Uterus (tissue), 4 donors: ENCODE measurements around the gene AUP1. TPM values are rescaled to one million over a fixed set of nuclear protein-coding genes. Genes with fewer than 3 reads are reported as not detected.

ENCODE experiments used
- DNase-seq, 2 donors: peaks; one replicate each; pipeline ENCODE4 v3.0.0-alpha.2; 2019 to 2020
- H3K27ac ChIP-seq, 2 donors: fragments of 200-600 bp; sonication (generic); 1 replicate in 1 of 2; 2 replicates in 1 of 2; pipeline ENCODE4 v1.5.1; 2016 to 2018
- H3K27me3 ChIP-seq, 2 donors: fragments of 200-600 bp; sonication (generic); one replicate each; pipeline ENCODE4 v1.5.1; 2018 to 2019; ENCODE audit warnings: control low read depth in 1 of 2
- H3K36me3 ChIP-seq, 2 donors: fragments of 200-600 bp; sonication (generic); one replicate each; pipeline ENCODE4 v1.5.1; 2019; ENCODE audit warnings: control low read depth in 1 of 2
- H3K4me1 ChIP-seq, 2 donors: fragments of 200-600 bp; sonication (generic); one replicate each; pipeline ENCODE4 v1.5.1; 2018 to 2019; ENCODE audit warnings: control low read depth in 1 of 2
- H3K4me3 ChIP-seq, 2 donors: fragments of 200-600 bp; sonication (generic); 1 replicate in 1 of 2; 2 replicates in 1 of 2; pipeline ENCODE4 v1.5.1; 2018 to 2019; ENCODE audit warnings: mild to moderate bottlenecking in 1 of 2
- H3K9me3 ChIP-seq, 2 donors: fragments of 200-600 bp; sonication (generic); one replicate each; pipeline ENCODE4 v1.5.1; 2019; ENCODE audit warnings: control low read depth in 1 of 2
- POLR2A ChIP-seq, 2 donors: fragments of 450-650 bp; IDR thresholded peaks; one replicate each; pipeline ENCODE4 v1.6.1; 2016; ENCODE audit warnings: antibody characterized with exemption in 2 of 2, mild to moderate bottlenecking in 1 of 2, moderate library complexity in 1 of 2
- intact Hi-C: fragments of 100-400 bp; cut with DNase I; formaldehyde crosslinking; loops from one replicate; pipeline ENCODE4 v1.15.1; 2023; ENCODE audit warnings: low total_unique reads
- total RNA-seq, 4 donors: library from RNA; depleted of rRNA in 3 of 4; stranded (reverse); fragments of >200 nt in 3 of 4; gene quantifications; one replicate each; pipeline versions ENCODE4 v1.1.0 to v1.2.4, GENCODE V29; 2014 to 2023
- TF ChIP-seq, protein P1 (sequence below), 4 experiments: fragments of 200-600 bp in 2 of 4; fragments of 450-650 bp in 2 of 4; sonication (generic) in 2 of 4; IDR thresholded peaks; one replicate each; pipeline ENCODE4 v1.5.1; 2016 to 2019; ENCODE audit warnings: antibody characterized with exemption in 4 of 4, mild to moderate bottlenecking in 2 of 4, moderate library complexity in 1 of 4
- donor health status: DM: yes; HTN: yes; CAD: no.

Gene AUP1, protein sequence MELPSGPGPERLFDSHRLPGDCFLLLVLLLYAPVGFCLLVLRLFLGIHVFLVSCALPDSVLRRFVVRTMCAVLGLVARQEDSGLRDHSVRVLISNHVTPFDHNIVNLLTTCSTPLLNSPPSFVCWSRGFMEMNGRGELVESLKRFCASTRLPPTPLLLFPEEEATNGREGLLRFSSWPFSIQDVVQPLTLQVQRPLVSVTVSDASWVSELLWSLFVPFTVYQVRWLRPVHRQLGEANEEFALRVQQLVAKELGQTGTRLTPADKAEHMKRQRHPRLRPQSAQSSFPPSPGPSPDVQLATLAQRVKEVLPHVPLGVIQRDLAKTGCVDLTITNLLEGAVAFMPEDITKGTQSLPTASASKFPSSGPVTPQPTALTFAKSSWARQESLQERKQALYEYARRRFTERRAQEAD
- 10 to 100 TPM; 62.8 to 87.0 (median 70.7) TPM for total RNA-seq

DNA sequence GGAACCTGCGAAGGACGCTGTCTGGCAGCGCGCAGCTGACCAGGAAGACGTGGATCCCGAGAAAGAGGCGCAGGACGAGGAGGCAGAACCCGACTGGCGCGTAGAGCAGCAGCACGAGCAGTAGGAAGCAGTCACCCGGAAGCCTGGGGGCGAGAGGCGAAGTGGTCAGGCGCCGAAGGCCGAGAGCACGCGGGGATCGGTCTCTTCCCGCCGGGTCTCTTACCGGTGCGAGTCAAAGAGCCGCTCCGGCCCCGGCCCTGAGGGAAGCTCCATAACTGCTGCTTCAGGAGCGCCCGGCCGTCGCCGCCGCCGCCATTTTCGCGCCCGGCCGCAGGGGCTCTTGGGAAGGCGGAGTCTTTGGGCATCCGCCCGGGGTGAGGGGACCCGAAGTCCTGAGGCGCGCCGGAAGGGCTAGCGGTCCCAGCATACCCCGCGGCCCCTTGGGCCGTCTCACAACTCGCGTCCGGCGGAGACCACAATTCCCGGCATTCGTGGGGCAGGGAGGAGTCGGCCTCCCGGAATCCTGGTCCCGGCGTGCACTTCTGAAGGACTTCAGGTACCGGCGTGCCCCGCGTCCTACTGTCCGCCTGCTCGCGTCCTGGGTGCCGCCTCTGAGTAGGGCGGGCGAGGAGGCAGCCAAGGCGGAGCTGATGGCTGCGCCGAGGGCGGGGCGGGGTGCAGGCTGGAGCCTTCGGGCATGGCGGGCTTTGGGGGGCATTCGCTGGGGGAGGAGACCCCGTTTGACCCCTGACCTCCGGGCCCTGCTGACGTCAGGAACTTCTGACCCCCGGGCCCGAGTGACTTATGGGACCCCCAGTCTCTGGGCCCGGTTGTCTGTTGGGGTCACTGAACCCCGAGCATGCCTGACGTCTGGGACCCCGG is at the start of gene AUP1, which contains the start of gene HTRA2:
Gene AUP1 (minus strand): TSS at position 350 of the 882 bp plus-strand sequence. CDS start 77 bp downstream, at position 273.
Gene HTRA2 (plus strand): TSS at position 577 of the 882 bp plus-strand sequence. CDS start 74 bp downstream, at position 651.
- Histone ChIP-seq H3K4me1 (peaks cover 0 to 8% of the 10 kb centered on the region in 2 donors), H3K9me3 (no peaks in the 10 kb centered on the region), H3K27ac (peak within 1 kb of the TSS; percentile 75 to 88), H3K4me3 (peak within 1 kb of the TSS; percentile 69 to 84), H3K36me3 (no peaks in the 10 kb centered on the region), H3K27me3 (no peaks in the 10 kb centered on the region)
- peak; percentile 98 for DNase-seq
- intact Hi-C loops = no loop called here
- peak; percentile 14 to 85 for TF ChIP-seq POLR2A (IDR thresholded peaks at IDR 0.05)
- TF ChIP-seq, protein P1, sequence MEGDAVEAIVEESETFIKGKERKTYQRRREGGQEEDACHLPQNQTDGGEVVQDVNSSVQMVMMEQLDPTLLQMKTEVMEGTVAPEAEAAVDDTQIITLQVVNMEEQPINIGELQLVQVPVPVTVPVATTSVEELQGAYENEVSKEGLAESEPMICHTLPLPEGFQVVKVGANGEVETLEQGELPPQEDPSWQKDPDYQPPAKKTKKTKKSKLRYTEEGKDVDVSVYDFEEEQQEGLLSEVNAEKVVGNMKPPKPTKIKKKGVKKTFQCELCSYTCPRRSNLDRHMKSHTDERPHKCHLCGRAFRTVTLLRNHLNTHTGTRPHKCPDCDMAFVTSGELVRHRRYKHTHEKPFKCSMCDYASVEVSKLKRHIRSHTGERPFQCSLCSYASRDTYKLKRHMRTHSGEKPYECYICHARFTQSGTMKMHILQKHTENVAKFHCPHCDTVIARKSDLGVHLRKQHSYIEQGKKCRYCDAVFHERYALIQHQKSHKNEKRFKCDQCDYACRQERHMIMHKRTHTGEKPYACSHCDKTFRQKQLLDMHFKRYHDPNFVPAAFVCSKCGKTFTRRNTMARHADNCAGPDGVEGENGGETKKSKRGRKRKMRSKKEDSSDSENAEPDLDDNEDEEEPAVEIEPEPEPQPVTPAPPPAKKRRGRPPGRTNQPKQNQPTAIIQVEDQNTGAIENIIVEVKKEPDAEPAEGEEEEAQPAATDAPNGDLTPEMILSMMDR (IDR thresholded peaks at IDR 0.05) = peak in 1 of 4 experiments; percentile 23

GRCh38 chr2:74578408-74578807 is 48.9 kb upstream of the AUP1 start:
- TF ChIP-seq POLR2A (IDR thresholded peaks at IDR 0.05) = no peak
- TF ChIP-seq, protein P1 (IDR thresholded peaks at IDR 0.05) = no peak
- intact Hi-C loops = no loop called here
- no peaks in the 10 kb centered on the region for H3K4me1 ChIP-seq
- H3K36me3 ChIP-seq = no peaks in the 10 kb centered on the region
- H3K27ac ChIP-seq = no peak overlapping the region
- DNase-seq = no peak
- H3K9me3 ChIP-seq = no peaks in the 10 kb centered on the region
- H3K4me3 ChIP-seq = no peak overlapping the region
- no peaks in the 10 kb centered on the region for H3K27me3 ChIP-seq

DNA sequence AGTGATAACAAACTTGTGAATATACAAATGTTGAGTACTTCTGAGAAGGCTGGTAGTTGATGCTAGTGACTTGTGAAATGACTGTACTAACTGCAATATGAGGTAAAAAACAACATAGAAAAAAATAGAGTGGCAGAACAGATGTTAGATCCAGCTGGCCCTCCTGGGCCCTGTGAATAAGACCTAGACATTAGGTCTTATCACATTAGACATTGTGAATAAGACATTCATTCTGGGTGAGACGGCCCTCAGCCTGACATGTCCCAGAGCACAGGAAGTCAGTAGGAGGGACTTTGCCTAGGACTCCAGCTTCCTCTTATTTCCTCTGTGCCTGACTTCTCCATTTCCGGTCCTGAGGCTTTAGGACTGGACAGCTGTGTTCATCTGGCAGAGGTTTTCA is 47.9 kb upstream of the AUP1 start:
- Histone ChIP-seq H3K36me3 (no peaks in the 10 kb centered on the region), H3K4me3 (no peak overlapping the region), H3K27me3 (no peaks in the 10 kb centered on the region), H3K4me1 (no peaks in the 10 kb centered on the region), H3K9me3 (no peaks in the 10 kb centered on the region), H3K27ac (no peak overlapping the region)
- TF ChIP-seq POLR2A (IDR thresholded peaks at IDR 0.05) = no peak
- no peak for DNase-seq
- intact Hi-C loops = no loop called here

- no peaks in the 10 kb centered on the region for H3K9me3 ChIP-seq
- H3K36me3 ChIP-seq = no peaks in the 10 kb centered on the region
- H3K27me3 ChIP-seq = no peaks in the 10 kb centered on the region
- no peak overlapping the region for H3K4me3 ChIP-seq
- no peak for TF ChIP-seq POLR2A (IDR thresholded peaks at IDR 0.05)
- TF ChIP-seq, protein P1 (IDR thresholded peaks at IDR 0.05) = no peak
- no peaks in the 10 kb centered on the region for H3K4me1 ChIP-seq
- no peak overlapping the region for H3K27ac ChIP-seq
- no peak for DNase-seq
- intact Hi-C loops = no loop called here
These were observed 47.3 kb upstream of the AUP1 start for GRCh38 chr2:74576863-74577229.

DNA sequence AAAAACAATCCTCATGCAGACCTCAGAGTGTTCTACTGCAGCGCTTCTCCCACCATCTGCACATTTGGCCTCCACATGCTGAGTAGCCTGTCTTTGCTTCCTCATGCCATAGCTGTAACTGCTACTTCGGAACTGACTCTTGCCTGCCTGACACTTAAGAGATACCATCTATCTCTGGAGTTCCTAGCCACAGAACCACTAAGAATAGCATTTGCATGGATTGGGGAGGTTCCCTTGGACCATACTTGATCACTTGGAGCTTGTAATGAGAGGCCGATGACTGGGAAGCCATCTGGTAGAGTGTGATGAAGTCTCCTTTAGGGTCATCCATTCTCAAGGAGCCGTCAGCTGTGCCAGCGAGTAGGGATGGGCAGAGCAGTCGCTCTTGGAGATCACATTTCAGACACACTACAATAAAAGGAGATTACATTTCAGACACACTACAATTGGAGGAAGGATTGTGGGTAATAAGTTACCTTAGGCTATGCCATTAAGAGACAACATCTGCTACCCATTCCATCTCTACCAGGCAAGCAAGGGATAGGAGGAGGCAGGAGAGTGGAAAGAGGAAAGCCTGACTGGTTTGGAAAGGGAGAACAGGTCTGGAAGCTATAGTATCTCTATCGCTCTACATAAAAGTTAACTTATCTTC is 46.8 kb upstream of the AUP1 start:
- TF ChIP-seq, protein P1 (IDR thresholded peaks at IDR 0.05) = no peak
- no peak for TF ChIP-seq POLR2A (IDR thresholded peaks at IDR 0.05)
- Histone ChIP-seq H3K27ac (no peak overlapping the region), H3K36me3 (no peaks in the 10 kb centered on the region), H3K27me3 (no peaks in the 10 kb centered on the region), H3K4me1 (no peaks in the 10 kb centered on the region), H3K9me3 (no peaks in the 10 kb centered on the region), H3K4me3 (no peak overlapping the region)
- intact Hi-C loops = no loop called here
- no peak for DNase-seq
